T-helper 2 cell treated with Interferon-gamma antibody and Interleukin-4, amounts not matched to agents 100 ng/mL and 5 ng/mL, for 36 hours (primary cell): ENCODE results near the gene IGF1R. TPM values are rescaled to one million over a fixed set of nuclear protein-coding genes. Genes with fewer than 3 reads are reported as not detected.

Experiments
- intact Hi-C: fragments of 100-400 bp; cut with micrococcal nuclease; formaldehyde crosslinking; loops from one replicate; pipeline ENCODE4 v1.15.1; 2023
- total RNA-seq: library from RNA; stranded (reverse); gene quantifications from 2 replicates; pipeline ENCODE4 v1.2.3, GENCODE V29; 2022

The IGF1R gene
- total RNA-seq, 1 donor from 2014 or later: 21.3 TPM

DNA sequence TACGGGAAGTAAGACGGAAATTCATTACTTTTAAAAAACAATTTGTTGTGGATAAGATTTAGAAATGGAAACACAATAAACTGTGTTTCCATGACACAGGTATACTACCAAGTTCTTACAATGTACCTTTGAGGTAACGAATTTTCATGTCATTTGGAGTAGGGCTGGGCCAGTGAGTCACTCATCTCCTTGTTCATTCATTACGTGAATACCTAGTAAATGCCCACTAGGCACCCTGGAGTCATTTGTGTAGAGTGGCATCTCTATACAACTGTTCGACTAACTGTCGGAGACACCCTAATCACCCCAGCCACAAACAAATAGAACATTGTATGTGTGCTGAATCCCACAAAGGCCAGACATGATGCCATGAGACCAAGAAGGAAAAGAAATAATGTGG, 94.8 kb downstream of the IGF1R start:
- intact Hi-C loops: no loop called here

GRCh38 chr15:98744506-98744905, 96.2 kb downstream of the IGF1R start:
- intact Hi-C loops: no loop called here

DNA sequence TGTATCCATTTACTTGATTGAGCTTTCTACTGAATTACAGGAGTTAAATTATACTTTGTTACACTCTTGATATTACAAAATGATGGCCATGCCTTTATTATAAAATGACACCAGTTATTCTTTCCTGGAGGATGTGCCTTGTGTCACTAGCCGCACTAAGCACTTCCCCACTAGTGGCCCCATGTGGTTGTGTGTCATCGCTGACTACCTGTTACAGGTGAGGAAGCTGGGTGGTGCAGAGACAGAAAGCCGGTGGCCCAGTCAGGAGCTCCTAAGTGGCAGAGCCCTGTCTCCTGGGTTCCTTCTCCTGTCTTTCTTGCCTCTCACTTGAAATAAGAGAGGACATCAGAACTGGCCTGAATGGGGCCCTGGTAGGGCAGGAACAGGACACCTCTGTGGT, 96.8 kb downstream of the IGF1R start:
- intact Hi-C loops: no loop called here

- intact Hi-C loops: no loop called here
Measured at GRCh38 chr15:98745650-98746374, 97.5 kb downstream of the IGF1R start.

GRCh38 chr15:98746375-98747155, 98.2 kb downstream of the IGF1R start:
- intact Hi-C loops: no loop called here

- intact Hi-C loops: no loop called here
Measured at GRCh38 chr15:98751767-98752166, 103.4 kb downstream of the IGF1R start.

DNA sequence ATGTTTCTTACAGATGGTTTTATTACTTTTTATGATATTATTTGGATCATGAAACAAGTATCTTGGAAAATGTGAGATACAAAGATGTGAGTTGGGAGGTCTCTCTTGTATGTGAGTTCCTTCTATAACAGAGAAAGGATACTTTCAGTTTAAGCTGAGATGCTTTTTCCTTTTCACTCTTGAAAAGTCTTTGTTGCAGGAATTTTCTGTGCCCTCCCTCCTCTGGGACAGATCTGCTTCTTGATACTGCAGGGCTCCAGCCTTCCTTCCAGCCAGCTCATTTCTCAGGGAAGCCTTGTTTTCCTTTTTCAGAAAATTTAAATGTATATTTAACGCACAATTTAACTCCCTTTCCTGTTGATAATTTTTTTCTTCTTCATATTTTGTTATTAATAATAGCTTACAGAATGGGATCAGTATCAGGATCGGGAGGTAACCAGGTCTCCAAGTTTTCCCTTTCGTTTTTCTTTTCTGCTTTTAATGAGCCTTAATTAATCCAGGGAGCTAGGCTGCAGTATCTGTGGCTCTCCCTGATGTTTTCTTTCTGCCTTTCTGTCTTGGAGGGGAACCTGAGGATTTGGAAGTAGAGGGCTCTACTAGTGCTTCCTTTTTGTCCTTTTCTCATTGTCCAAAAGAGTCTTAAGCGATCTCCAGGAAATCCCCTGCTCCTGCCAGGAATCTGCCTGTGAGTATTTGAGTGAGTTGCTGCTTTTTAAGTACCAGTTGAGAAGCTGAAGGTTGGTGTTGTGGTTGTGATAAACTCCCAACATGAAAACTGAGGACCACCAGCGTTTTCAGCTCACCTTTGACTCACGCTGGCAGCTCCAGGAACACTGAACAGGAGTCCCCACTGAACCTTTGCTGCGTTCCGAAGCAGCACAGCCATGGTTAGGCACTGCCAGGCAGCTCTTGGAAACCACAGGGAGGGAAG, 105.7 kb downstream of the IGF1R start:
- intact Hi-C loops: no loop called here

DNA sequence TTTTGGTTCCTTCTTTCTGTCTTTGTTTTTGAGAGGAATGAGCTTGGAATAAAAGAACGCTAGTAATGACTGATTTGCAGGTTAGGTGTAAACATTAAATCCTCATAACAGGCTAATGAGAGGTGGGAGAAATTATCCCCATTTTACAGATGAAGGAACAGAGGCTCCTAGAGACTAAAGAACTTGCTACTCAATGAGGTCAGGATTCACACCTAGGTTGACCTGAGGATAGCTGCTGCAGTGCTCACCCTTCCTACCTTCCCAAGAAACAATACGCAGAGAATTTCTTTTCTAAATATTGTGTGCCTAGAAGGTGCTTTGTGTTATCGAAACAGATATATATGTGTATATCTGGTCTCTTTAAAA, 106.3 kb downstream of the IGF1R start:
- intact Hi-C loops: no loop called here

DNA sequence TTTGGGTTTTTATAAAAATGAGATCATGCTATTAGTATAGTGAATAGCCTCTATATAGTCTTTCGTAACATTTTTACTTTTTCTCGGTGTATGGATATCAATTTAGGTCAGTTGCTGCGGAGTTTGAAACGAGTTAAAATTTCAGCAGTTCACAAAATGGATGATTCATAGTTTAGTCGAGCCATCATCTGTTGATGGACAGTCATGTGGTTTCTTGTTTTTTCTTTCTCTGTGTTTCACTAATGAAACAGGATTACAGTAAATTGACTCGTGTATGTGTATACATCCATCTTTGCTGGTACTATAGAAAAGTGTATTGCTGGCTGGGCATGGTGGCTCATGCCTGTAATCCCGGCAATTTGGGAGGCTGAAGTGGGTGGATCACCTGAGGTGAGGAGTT, 106.8 kb downstream of the IGF1R start:
- intact Hi-C loops: no loop called here

DNA sequence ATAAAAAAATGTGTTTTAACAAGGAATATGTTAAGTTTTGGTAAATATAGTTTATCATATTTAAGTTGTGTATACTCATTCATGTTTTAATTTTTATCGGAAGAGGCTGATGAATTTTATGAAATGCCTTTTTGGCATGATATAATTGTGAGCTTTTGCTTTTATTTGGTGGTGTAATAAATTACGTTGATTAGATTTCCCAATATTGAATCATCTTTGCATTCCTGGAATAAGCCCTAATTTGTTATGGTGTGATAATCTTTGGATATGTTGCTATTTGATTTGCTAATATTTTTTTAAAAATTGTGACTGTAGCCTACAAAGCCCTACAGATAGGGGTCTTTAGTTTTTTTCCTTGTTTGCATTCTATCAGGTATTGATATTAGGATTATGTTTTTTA, 107.4 kb downstream of the IGF1R start:
- intact Hi-C loops: no loop called here

GRCh38 chr15:98758224-98758623, 109.9 kb downstream of the IGF1R start:
- intact Hi-C loops: no loop called here

DNA sequence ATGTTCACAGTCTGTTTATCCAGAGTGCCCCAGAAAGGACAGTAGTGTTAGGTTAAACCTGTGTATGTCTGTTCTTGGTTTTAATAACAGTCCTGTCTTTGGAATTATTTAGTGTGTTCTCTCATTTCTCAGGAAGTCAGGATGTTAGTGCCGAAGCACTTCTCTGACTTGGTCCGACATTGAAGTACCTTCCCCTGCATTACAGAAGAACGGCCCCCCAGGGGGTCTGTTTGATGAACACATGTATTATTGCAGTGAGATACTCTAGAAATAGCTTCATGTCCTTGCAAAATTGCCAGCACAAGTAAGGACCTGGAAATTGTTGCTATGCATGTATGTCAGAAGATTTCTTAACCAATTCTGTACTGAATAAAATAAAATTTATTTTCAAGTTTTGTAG, 110.9 kb downstream of the IGF1R start:
- intact Hi-C loops: no loop called here

DNA sequence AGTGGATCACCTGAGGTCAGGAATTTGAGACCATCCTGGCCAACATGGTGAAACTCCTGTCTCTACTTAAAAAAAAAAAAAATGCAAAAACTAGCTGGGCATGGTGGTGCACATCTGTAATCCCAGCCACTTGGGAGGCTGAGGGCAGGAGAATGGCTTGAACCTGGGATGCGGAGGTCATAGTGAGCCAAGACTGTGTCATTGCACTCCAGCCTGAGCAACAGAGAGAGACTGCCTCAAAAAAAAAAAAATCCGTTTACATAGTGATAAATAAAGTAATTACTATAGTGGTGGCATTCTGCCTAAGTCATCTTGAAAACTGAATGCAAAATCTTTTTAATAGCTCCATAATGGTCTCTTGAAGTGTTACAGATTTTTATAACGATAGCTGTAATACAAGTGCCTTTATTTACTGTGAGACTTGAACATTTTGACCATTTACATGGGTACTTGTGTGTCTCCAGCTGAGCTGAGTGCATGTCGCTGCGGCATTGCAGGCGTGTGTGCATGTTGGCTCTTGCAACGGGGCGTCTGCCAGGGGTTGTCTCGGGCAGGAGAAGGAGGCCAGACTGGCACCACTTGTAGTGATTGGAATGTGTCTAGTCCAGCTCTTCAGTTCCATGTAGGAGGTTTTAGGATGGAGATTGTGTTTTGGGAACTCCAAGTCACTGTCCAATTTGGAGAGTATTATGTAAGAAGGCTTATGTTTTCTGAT, 111.9 kb downstream of the IGF1R start:
- intact Hi-C loops: no loop called here

DNA sequence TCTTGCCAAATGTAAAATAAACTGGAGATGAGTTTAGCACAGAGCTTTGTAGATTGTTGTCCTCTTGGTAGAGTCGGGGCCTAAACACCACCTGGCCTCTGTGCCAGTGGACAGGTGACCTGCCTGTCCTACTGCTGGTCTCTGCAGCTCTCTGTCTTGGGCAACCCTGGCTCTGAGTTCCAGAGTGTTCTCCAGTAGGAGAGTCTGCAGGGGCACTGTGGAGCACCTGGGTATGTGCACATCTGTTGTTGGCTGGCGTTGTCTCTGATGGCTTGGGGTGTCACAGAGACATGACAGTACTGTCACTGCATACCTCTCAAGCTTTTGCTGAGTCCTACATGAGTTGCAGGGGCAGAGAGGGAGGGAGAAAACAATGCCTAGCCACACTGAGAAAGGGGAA, 112.6 kb downstream of the IGF1R start:
- intact Hi-C loops: no loop called here

- intact Hi-C loops: no loop called here
Measured at GRCh38 chr15:98763179-98763578, 114.8 kb downstream of the IGF1R start.

DNA sequence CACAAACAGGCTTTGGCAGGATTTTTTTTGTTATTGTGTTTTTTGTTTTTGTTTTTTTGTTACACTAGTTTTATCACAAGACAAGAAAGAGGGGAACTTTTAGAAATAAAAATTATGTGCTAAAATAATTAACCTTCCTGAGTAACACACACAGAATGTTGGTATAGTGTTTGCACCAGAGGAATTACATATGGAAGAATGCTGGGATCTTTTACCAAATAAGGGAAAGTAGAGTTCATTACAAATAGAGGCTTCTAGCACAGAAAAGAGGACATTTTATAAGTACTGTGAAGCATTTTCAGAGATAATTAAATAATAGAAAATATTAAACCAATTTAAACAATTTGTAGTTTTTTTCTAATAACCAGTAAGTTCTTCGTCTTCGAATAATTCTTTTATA, 116.0 kb downstream of the IGF1R start:
- intact Hi-C loops: no loop called here

GRCh38 chr15:98765610-98766009, 117.3 kb downstream of the IGF1R start:
- intact Hi-C loops: no loop called here

DNA sequence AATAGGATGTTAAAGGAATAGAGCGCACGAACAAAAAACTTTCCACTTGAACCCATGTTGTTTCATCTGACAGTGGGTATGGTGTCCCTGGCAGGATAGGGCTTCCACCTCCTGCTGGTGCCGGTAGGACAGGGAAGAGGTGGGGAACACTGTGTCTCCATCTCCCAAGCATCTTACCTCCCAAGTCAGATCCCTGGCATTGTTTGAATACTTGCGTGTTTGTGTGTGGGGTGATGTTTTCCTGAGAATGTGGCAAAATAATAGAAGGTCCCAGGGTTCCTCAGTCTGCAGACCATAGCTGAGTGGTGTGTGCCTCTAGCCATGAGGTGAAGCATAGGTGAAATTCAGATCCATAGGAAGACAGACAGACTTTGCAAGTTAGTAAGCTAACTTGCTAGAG, 119.4 kb downstream of the IGF1R start:
- intact Hi-C loops: no loop called here

- intact Hi-C loops: no loop called here
Measured at GRCh38 chr15:98769867-98770266, 121.5 kb downstream of the IGF1R start.

- intact Hi-C loops: no loop called here
Measured at GRCh38 chr15:98770984-98771383, 122.6 kb downstream of the IGF1R start.

GRCh38 chr15:98771541-98771940, 123.2 kb downstream of the IGF1R start:
- intact Hi-C loops: no loop called here
